Pancreas (tissue), 10 donors: ENCODE measurements around the gene LSM7. TPM values are rescaled to one million over a fixed set of nuclear protein-coding genes. Genes with fewer than 3 reads are reported as not detected.

Experiments used
- ATAC-seq, 4 donors: fragments of 200-7000 bp; cut with Tn5 transposase; one replicate each; pipeline versions ENCODE4 v1.8.0 to v1.9.1; 2020; ENCODE audit warnings: mild to moderate bottlenecking in 4 of 4, moderate library complexity in 4 of 4
- DNase-seq, 6 donors: peaks; one replicate each; pipeline ENCODE4 v3.0.0-alpha.2; 2020
- FAIRE-seq: peaks from 2 replicates; lab custom pipeline; 2012; peaks lifted over from hg19 to GRCh38; lab: Jason Lieb, UNC
- H3K27ac ChIP-seq, 4 donors: fragments of 200-600 bp; sonication (generic); 1 replicate in 3 of 4; 2 replicates in 1 of 4; pipeline versions ENCODE4 v1.5.0 to v1.8.0; 2020
- H3K27me3 ChIP-seq, 4 donors: fragments of 200-600 bp; one replicate each; pipeline ENCODE4 v1.8.0; 2021
- H3K36me3 ChIP-seq, 3 donors: fragments of 200-600 bp; sonication (generic) in 1 of 3; one replicate each; pipeline versions ENCODE4 v1.5.0 to v1.8.0; 2020 to 2021
- H3K4me1 ChIP-seq, 3 donors: fragments of 200-600 bp; one replicate each; pipeline ENCODE4 v1.8.0; 2021
- H3K4me3 ChIP-seq, 4 donors: fragments of 200-600 bp; sonication (generic) in 2 of 4; one replicate each; pipeline versions ENCODE4 v1.5.0 to v1.8.0; 2020 to 2021
- H3K9me3 ChIP-seq, 4 donors: fragments of 200-600 bp; one replicate each; pipeline ENCODE4 v1.8.0; 2021
- WGBS, 2 donors: extraction: QIAGEN DNeasy Blood & Tissue Kit; methylation state at CpG; one replicate each; pipeline ENCODE4 v1.1.7; 2013; 5-methylcytosine and 5-hydroxymethylcytosine counted together
- intact Hi-C, 3 donors: fragments of 100-400 bp; cut with DNase I; formaldehyde crosslinking; loops; one replicate each; pipeline versions ENCODE4 v1.11.1 to v1.14.2; 2022
- polyA plus RNA-seq, 2 donors: library from polyadenylated mRNA; stranded (reverse); fragments of 200-250 nt; gene quantifications; one replicate each; pipeline ENCODE4 v1.2.3, GENCODE V29; 2013
- total RNA-seq, 6 donors: library from RNA; stranded (reverse); fragmentation: NEBNext Ultra II Directional in 4 of 6; extraction: Animal tissue kit (Norgen Biotek cat#: 25700) in 4 of 6; gene quantifications; one replicate each; pipeline versions ENCODE4 v1.2.1 to v1.2.4, GENCODE V29; 2021 to 2023
- TF ChIP-seq, protein P1 (sequence below), 4 donors: fragments of 200-600 bp; sonication (generic) in 3 of 4; IDR thresholded peaks; one replicate each; pipeline versions ENCODE4 v1.5.0 to v1.8.0; 2021; ENCODE audit warnings: antibody characterized with exemption in 4 of 4
- donor health status: healthy with polysubstance abuse.
- donor health status: DM: no; HTN: no; CAD: no; lungs with moderate emphysema.
- donor health status: DM: no; HTN: no; CAD: no.
- donor health status: control.
- donor health status: control.
- donor health status: Bipolar disorder and iron deficiency.
- donor health status: DM: yes; HTN: yes; CAD: no.
- donor health status: DM: no; HTN: no; CAD: no.
- donor health status: DM: no; HTN: no; CAD: no.
- donor health status: DM: yes; HTN: yes; CAD: no.

LSM7 gene
- total and polyA plus RNA-seq, 8 donors: 18.3 to 170 (median 30.9) TPM

DNA sequence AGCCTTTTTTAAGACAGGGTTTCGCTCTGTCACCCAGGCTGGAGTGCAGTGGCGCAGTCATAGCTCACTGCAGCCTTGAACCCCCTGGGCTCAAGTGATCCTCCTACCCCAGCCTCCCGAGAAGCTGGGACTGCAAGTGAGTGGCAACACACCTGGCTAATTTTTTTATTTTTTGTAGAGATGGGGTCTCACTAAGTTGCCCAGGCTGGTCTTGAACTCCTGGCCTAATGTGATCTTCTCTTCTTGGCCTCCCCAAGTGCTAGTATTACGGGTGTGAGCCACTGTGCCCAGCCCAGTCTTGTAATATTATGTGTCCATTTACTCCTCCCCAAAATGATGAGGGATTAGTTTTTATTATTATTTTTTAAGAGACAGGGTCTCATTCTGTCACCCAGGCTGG, 17.3 kb downstream of the LSM7 start:
- Histone ChIP-seq H3K36me3 (no peaks in the 10 kb centered on the region), H3K9me3 (no peaks in the 10 kb centered on the region), H3K27ac (no peak overlapping the region), H3K4me3 (no peak overlapping the region), H3K27me3 (no peaks in the 10 kb centered on the region), H3K4me1 (no peaks in the 10 kb centered on the region)
- intact Hi-C loops: no loop called here
- WGBS, 2 donors: 96 to 97% methylated on average over 4 of the region's 4 CpGs
- ATAC-seq: no peak
- no peak for FAIRE-seq
- no peak for DNase-seq
- TF ChIP-seq, protein P1, sequence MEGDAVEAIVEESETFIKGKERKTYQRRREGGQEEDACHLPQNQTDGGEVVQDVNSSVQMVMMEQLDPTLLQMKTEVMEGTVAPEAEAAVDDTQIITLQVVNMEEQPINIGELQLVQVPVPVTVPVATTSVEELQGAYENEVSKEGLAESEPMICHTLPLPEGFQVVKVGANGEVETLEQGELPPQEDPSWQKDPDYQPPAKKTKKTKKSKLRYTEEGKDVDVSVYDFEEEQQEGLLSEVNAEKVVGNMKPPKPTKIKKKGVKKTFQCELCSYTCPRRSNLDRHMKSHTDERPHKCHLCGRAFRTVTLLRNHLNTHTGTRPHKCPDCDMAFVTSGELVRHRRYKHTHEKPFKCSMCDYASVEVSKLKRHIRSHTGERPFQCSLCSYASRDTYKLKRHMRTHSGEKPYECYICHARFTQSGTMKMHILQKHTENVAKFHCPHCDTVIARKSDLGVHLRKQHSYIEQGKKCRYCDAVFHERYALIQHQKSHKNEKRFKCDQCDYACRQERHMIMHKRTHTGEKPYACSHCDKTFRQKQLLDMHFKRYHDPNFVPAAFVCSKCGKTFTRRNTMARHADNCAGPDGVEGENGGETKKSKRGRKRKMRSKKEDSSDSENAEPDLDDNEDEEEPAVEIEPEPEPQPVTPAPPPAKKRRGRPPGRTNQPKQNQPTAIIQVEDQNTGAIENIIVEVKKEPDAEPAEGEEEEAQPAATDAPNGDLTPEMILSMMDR (IDR thresholded peaks at IDR 0.05): no peak

DNA sequence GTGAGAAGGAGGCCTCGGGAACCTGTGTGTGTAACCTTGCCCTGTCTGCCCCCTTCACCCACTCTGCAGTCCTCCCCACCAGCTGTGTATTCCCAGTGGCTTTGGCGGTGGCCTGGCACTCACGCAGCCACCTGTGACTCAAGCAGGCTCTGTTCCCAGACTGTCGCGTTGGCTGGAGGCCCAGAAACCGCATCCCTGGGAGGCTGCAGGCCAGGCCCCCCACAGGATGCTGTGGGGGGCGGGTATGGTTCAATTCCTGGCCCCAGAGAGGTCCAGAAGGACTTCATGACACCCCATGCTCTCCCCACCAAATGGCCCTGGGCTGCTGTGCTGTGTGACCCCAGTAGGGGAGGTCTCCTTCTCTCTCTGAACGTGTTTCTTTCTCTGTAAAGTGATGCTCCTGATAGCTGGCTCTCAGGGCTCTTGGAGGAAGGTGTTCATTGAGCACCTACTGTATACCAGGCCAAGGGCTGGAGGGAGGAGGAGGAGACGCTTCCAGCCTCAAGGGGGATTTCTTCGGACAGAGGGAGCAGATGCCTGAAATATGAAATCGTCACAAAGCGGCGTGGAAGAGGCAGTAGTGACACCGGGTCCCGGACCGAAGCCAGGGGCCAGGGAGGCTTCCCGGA, 18.5 kb downstream of the LSM7 start:
- no peaks in the 10 kb centered on the region for H3K27me3 ChIP-seq
- intact Hi-C loops: no loop called here
- ATAC-seq (peak; percentile 87 to 96 (median 92)), FAIRE-seq (no peak), DNase-seq (peak; percentile 79 to 88 (median 82))
- TF ChIP-seq, protein P1 (IDR thresholded peaks at IDR 0.05): no peak
- 48 to 53% methylated on average over 17 of the region's 17 CpGs for WGBS, 2 donors
- H3K4me1 ChIP-seq: no peaks in the 10 kb centered on the region
- no peak overlapping the region for H3K27ac ChIP-seq
- H3K4me3 ChIP-seq: no peak overlapping the region
- H3K9me3 ChIP-seq: no peaks in the 10 kb centered on the region
- no peaks in the 10 kb centered on the region for H3K36me3 ChIP-seq

DNA sequence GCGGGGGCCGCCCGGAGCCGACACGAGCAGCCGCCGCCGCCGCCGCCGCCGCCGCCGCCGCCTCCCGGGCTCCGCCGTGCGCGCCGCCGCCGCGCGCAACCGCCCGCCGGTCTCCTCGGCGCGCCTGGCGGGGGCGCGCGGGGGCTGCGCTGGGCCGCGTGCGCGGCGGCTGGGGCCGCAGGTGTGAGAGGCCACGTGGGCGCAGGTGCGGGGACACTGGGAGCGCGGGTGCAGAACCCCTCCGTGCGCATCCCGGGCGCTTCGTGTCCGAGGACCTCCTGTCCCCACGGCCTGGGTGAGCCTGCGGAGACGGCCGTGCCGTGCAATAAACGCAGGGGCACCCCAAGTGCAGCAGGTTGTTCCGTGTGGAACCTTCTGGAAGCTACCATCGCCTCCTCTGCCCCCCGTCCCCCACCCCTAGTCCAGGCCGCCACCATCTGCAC, 20.3 kb downstream of the LSM7 start, which contains the start of gene LINGO3:
TSS of gene LINGO3 (minus strand) at position 41 of the 443 bp plus-strand sequence. CDS start 16,378 bp downstream, outside the sequence.
- H3K36me3 ChIP-seq: no peaks in the 10 kb centered on the region
- intact Hi-C loops: no loop called here
- no peaks in the 10 kb centered on the region for H3K27me3 ChIP-seq
- H3K4me3 ChIP-seq: no peak within 1 kb of the TSS
- DNase-seq (peak in 2 of 6 donors; percentile 65 to 66), FAIRE-seq (no peak), ATAC-seq (peak in 3 of 4 donors; percentile 25 to 38 (median 32))
- no peak within 1 kb of the TSS for H3K27ac ChIP-seq
- 10 to 14% methylated on average over 19 to 63 of the region's 63 CpGs for WGBS, 2 donors
- H3K9me3 ChIP-seq: no peaks in the 10 kb centered on the region
- H3K4me1 ChIP-seq: no peaks in the 10 kb centered on the region
- TF ChIP-seq, protein P1 (IDR thresholded peaks at IDR 0.05): no peak

DNA sequence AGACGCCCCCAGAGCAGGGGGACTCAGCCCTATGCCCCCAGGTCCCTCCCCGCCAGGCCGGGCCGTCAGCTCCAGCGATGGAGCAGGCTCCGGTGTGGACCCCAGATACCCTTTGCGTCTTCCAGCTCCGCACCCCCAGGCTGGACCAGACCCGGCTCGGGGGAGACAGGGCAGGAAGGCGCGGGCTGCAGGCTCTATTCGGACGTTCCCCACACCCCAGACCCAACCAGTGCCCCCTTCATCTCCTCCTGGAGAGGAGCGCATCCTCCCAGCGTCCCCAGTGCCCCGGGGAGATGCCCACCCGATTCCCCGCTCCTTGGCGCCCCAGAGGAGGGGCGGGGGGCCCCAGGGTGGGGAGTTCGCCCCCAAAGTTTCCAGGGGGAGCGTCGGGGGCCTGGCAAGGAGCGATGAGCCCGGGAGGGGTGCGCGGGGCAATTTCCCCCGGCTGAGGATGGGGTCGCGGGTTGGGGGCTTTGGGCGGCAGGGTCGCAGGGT, 20.8 kb downstream of the LSM7 start:
- no peak for ATAC-seq
- FAIRE-seq: no peak
- no peak for DNase-seq
- intact Hi-C loops: no loop called here
- Histone ChIP-seq H3K9me3 (no peaks in the 10 kb centered on the region), H3K36me3 (no peaks in the 10 kb centered on the region), H3K27me3 (no peaks in the 10 kb centered on the region), H3K4me3 (no peak overlapping the region), H3K27ac (no peak overlapping the region), H3K4me1 (no peaks in the 10 kb centered on the region)
- WGBS, 2 donors: 34 to 56% methylated on average over 23 to 33 of the region's 33 CpGs
- TF ChIP-seq, protein P1 (IDR thresholded peaks at IDR 0.05): no peak

DNA sequence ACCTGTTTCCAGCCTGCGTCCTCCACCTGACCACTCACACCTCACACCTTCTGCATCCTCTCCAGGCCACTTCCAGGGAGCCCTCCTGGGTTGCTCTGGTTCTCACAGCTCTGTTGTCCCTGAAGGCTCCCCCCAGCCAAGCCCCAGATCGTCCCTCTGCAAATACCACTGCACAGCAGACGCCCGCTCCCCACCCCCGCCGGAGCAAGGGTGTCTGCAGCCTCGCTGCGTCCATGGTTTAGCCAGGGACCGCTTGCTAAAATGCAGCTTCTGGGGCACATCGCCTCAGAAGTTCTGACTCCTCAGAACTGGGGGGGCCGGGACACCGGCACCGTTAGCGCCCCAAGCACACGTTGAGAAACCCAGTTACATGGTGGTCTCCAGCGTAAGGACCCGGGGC, 21.4 kb downstream of the LSM7 start:
- DNase-seq (no peak), ATAC-seq (no peak), FAIRE-seq (no peak)
- Histone ChIP-seq H3K36me3 (no peaks in the 10 kb centered on the region), H3K4me3 (no peak overlapping the region), H3K4me1 (no peaks in the 10 kb centered on the region), H3K9me3 (no peaks in the 10 kb centered on the region), H3K27me3 (no peaks in the 10 kb centered on the region), H3K27ac (no peak overlapping the region)
- TF ChIP-seq, protein P1 (IDR thresholded peaks at IDR 0.05): no peak
- intact Hi-C loops: no loop called here
- WGBS, 2 donors: 72 to 75% methylated on average over 17 of the region's 17 CpGs
